ENCODE measurements around the gene B4GALT4. TPM values are rescaled to one million over a fixed set of nuclear protein-coding genes. Genes with fewer than 3 reads are reported as not detected.

Gene B4GALT4
- total and polyA plus RNA-seq, 12 donors, result 9.0 to 23.2 (median 11.6) TPM

DNA sequence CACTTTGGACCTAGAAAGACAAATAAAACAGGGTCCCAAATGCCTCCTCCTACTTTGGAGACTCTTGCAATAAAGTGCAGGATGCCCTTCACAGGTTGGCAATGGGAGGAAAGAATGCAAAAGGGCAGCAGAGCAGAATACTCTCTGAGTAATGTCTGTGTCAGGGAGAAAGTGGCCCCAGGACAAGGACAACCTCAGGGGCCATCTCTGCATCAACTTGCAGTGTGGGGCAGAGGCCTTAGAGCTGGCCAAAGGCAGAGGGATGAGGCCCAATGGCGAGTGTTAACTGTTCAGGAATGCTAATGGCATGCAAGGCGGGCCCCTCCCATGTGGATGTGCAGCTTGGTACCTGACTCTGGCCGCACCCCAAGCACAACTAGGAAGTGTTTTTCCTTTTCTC lies 58.9 kb downstream of the B4GALT4 start:
- no peak overlapping the region for H3K4me3 ChIP-seq
- TF ChIP-seq, protein P1, sequence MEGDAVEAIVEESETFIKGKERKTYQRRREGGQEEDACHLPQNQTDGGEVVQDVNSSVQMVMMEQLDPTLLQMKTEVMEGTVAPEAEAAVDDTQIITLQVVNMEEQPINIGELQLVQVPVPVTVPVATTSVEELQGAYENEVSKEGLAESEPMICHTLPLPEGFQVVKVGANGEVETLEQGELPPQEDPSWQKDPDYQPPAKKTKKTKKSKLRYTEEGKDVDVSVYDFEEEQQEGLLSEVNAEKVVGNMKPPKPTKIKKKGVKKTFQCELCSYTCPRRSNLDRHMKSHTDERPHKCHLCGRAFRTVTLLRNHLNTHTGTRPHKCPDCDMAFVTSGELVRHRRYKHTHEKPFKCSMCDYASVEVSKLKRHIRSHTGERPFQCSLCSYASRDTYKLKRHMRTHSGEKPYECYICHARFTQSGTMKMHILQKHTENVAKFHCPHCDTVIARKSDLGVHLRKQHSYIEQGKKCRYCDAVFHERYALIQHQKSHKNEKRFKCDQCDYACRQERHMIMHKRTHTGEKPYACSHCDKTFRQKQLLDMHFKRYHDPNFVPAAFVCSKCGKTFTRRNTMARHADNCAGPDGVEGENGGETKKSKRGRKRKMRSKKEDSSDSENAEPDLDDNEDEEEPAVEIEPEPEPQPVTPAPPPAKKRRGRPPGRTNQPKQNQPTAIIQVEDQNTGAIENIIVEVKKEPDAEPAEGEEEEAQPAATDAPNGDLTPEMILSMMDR (IDR thresholded peaks at IDR 0.05), result no peak
- no peak overlapping the region for H3K27ac ChIP-seq
- ATAC-seq (no peak), DNase-seq (no peak)
- H3K27me3 ChIP-seq, result peaks cover 0 to 10% (median 0%) of the 10 kb centered on the region in 7 donors
- no peaks in the 10 kb centered on the region for H3K9me3 ChIP-seq
- no peaks in the 10 kb centered on the region for H3K36me3 ChIP-seq
- 73 to 75% methylated on average over 3 of the region's 3 CpGs for WGBS, 2 donors
- H3K4me1 ChIP-seq, result no peaks in the 10 kb centered on the region
- intact Hi-C loops (cut with DNase I), result no loop called here

DNA sequence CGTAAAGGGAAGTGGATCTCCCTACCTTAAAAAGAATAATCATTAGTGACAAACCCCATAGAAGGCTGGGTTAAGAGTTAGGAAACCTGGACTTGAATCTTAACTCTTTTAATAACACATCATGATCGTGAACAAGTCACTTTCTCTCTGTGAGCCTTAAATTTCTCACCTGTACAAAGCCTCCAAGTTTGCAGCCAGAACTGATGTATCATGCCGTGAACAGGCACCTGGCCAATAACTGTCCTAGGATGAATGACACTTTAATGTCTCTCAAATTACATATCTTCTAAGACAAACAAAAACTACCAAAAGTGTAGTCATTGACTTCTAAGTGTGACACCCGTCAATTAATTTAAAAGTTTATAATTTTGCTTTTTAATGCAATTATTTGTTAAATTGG lies 63.4 kb downstream of the B4GALT4 start:
- ATAC-seq, result no peak
- H3K36me3 ChIP-seq, result no peaks in the 10 kb centered on the region
- no peaks in the 10 kb centered on the region for H3K9me3 ChIP-seq
- H3K4me1 ChIP-seq, result no peaks in the 10 kb centered on the region
- intact Hi-C loops (cut with DNase I), result no loop called here
- 80 to 88% methylated on average over 4 of the region's 4 CpGs for WGBS, 2 donors
- H3K27ac ChIP-seq, result no peak overlapping the region
- TF ChIP-seq, protein P1 (IDR thresholded peaks at IDR 0.05), result no peak
- H3K4me3 ChIP-seq, result no peak overlapping the region
- no peak for DNase-seq
- H3K27me3 ChIP-seq, result peaks cover 0 to 10% (median 0%) of the 10 kb centered on the region in 7 donors

DNA sequence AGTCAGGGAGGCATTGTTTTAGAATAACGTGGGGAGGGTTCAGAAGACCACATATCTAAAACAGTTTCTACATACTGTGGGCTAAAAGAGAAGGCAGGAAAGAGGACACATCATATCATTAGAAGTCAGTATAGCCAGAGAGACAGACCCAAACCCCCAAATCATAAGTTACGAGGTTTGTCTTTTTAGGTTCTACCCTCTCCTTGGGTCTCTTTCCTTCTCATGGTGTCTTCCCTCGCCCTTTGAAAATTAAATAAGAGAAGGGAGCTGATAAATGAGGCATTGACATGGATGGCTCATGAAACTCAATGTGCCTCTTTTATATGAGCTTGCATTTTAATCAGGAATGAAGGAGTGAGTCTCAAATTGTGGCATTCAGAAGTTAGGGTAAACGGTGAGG lies 63.9 kb downstream of the B4GALT4 start:
- ATAC-seq, result no peak

DNA sequence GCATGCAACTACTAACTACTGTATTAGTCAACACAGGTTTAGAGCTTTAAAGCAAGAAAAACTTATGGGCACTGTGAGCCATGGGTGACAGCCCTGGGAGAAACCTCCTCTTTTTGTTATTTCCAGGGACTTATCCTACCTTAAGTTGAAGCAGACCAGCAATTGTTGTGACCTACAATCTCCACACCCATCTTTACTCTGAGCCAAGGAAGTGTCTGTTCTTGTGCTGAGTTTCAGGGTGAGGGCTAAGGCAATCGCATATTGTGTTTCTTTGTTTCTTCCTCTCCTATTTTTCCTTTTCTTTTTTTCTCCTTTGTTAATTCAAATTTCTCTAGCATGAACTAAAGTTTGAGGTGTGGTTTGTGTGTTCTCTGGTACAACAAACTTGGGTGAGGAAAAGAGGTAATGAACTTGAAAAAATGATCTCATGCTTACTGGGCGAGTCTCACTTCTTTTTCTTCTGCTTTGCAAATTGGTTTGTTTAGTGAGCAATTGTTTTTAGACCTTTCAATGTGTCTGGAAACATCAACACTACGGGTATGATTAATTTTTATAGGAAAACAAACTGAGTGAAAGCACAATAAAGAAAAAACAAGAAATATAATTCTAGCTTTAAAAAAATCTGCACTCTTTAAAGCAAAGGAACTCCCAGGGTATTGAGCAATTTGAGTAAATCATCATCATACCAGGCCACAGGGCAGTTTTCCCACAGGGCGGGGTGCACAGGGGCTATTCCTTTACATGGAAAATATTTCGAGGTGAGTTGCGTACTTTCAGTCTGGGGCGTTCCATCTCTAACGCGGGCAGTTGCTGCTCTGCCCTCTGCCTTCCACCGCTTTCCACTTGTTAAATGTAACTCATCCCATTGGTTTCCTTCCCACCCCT lies 64.6 kb downstream of the B4GALT4 start:
- TF ChIP-seq, protein P1 (IDR thresholded peaks at IDR 0.05), result no peak

More for the DNA sequence above, 63.9 kb downstream of the B4GALT4 start:
- intact Hi-C loops (cut with DNase I), result no loop called here
- Histone ChIP-seq H3K4me3 (no peak overlapping the region), H3K9me3 (no peaks in the 10 kb centered on the region), H3K27me3 (peaks cover 0 to 10% (median 0%) of the 10 kb centered on the region in 7 donors), H3K4me1 (no peaks in the 10 kb centered on the region), H3K36me3 (no peaks in the 10 kb centered on the region), H3K27ac (no peak overlapping the region)
- 69 to 77% methylated on average over 4 of the region's 4 CpGs for WGBS, 2 donors
- DNase-seq, result no peak
- TF ChIP-seq, protein P1 (IDR thresholded peaks at IDR 0.05), result no peak

More for the DNA sequence above, 64.6 kb downstream of the B4GALT4 start:
- no peak for ATAC-seq
- intact Hi-C loops (cut with DNase I), result no loop called here
- Histone ChIP-seq H3K27me3 (peaks cover 0 to 10% (median 0%) of the 10 kb centered on the region in 7 donors), H3K27ac (no peak overlapping the region), H3K4me3 (no peak overlapping the region), H3K9me3 (no peaks in the 10 kb centered on the region), H3K36me3 (no peaks in the 10 kb centered on the region), H3K4me1 (no peaks in the 10 kb centered on the region)
- no peak for DNase-seq
- 84% methylated on average over 10 of the region's 10 CpGs for WGBS, 2 donors

Data from heart right ventricle (tissue), 16 donors.